ENCODE measurements around the gene MICALL2.
A peak's percentile ranks its signal among the peaks of the same experiment; 100 is the strongest.

MICALL2 gene

GRCh38 chr7:1442355-1443124 lies 16.7 kb downstream of the MICALL2 start:
- H3K4me3 Mint-ChIP-seq = no peak overlapping the region
- no peak for DNase-seq
- H3K27ac Mint-ChIP-seq = no peak overlapping the region
- H3K9me3 Mint-ChIP-seq = no peaks in the 10 kb centered on the region
- no peaks in the 10 kb centered on the region for H3K4me1 Mint-ChIP-seq (ENCODE audit: low read depth)
- H3K27me3 Mint-ChIP-seq = no peaks in the 10 kb centered on the region
- H3K36me3 Mint-ChIP-seq (ENCODE audit: low read depth) = no peaks in the 10 kb centered on the region

GRCh38 chr7:1441615-1442354 lies 17.5 kb downstream of the MICALL2 start:
- DNase-seq = no peak
- no peaks in the 10 kb centered on the region for H3K4me1 Mint-ChIP-seq (ENCODE audit: low read depth)
- no peak overlapping the region for H3K27ac Mint-ChIP-seq
- no peaks in the 10 kb centered on the region for H3K9me3 Mint-ChIP-seq
- H3K4me3 Mint-ChIP-seq = no peak overlapping the region
- H3K36me3 Mint-ChIP-seq (ENCODE audit: low read depth) = no peaks in the 10 kb centered on the region
- no peaks in the 10 kb centered on the region for H3K27me3 Mint-ChIP-seq

- Mint-ChIP-seq H3K4me3 (no peak overlapping the region), H3K36me3 (ENCODE audit: low read depth) (no peaks in the 10 kb centered on the region), H3K4me1 (ENCODE audit: low read depth) (no peaks in the 10 kb centered on the region), H3K9me3 (no peaks in the 10 kb centered on the region), H3K27ac (no peak overlapping the region), H3K27me3 (no peaks in the 10 kb centered on the region)
- no peak for DNase-seq
Observed at GRCh38 chr7:1440620-1441019, 18.6 kb downstream of the MICALL2 start.

- H3K27ac Mint-ChIP-seq = no peak overlapping the region
- H3K4me1 Mint-ChIP-seq (ENCODE audit: low read depth) = no peaks in the 10 kb centered on the region
- no peaks in the 10 kb centered on the region for H3K9me3 Mint-ChIP-seq
- H3K4me3 Mint-ChIP-seq = no peak overlapping the region
- DNase-seq = no peak
- H3K36me3 Mint-ChIP-seq (ENCODE audit: low read depth) = no peaks in the 10 kb centered on the region
- H3K27me3 Mint-ChIP-seq = no peaks in the 10 kb centered on the region
Observed at GRCh38 chr7:1439373-1440363, 19.6 kb downstream of the MICALL2 start.

- DNase-seq = no peak
- Mint-ChIP-seq H3K27ac (no peak overlapping the region), H3K4me3 (no peak overlapping the region), H3K36me3 (ENCODE audit: low read depth) (no peaks in the 10 kb centered on the region), H3K27me3 (no peaks in the 10 kb centered on the region), H3K9me3 (no peaks in the 10 kb centered on the region), H3K4me1 (ENCODE audit: low read depth) (no peaks in the 10 kb centered on the region)
Observed at GRCh38 chr7:1438821-1439220, 20.4 kb downstream of the MICALL2 start.

- Mint-ChIP-seq H3K36me3 (ENCODE audit: low read depth) (no peaks in the 10 kb centered on the region), H3K4me1 (ENCODE audit: low read depth) (no peaks in the 10 kb centered on the region), H3K9me3 (no peaks in the 10 kb centered on the region), H3K27me3 (no peaks in the 10 kb centered on the region), H3K27ac (no peak overlapping the region), H3K4me3 (no peak overlapping the region)
- DNase-seq = no peak
Observed at GRCh38 chr7:1438208-1438607, 21.1 kb downstream of the MICALL2 start.

GRCh38 chr7:1437155-1437880 lies 22.0 kb downstream of the MICALL2 start:
- no peak for DNase-seq
- no peaks in the 10 kb centered on the region for H3K9me3 Mint-ChIP-seq
- H3K27ac Mint-ChIP-seq = no peak overlapping the region
- no peak overlapping the region for H3K4me3 Mint-ChIP-seq
- no peaks in the 10 kb centered on the region for H3K36me3 Mint-ChIP-seq (ENCODE audit: low read depth)
- peaks cover 2% of the 10 kb centered on the region for H3K4me1 Mint-ChIP-seq (ENCODE audit: low read depth)
- peaks cover 5% of the 10 kb centered on the region for H3K27me3 Mint-ChIP-seq

- no peak for DNase-seq
- H3K4me1 Mint-ChIP-seq (ENCODE audit: low read depth) = peaks cover 2% of the 10 kb centered on the region
- no peaks in the 10 kb centered on the region for H3K36me3 Mint-ChIP-seq (ENCODE audit: low read depth)
- peaks cover 6% of the 10 kb centered on the region for H3K27me3 Mint-ChIP-seq
- no peaks in the 10 kb centered on the region for H3K9me3 Mint-ChIP-seq
- H3K4me3 Mint-ChIP-seq = no peak overlapping the region
- no peak overlapping the region for H3K27ac Mint-ChIP-seq
Observed at GRCh38 chr7:1436608-1437007, 22.7 kb downstream of the MICALL2 start.

GRCh38 chr7:1434891-1435670 lies 24.2 kb downstream of the MICALL2 start:
- Mint-ChIP-seq H3K27me3 (peaks cover 9% of the 10 kb centered on the region), H3K4me1 (ENCODE audit: low read depth) (peaks cover 2% of the 10 kb centered on the region), H3K4me3 (no peak overlapping the region), H3K36me3 (ENCODE audit: low read depth) (no peaks in the 10 kb centered on the region), H3K27ac (no peak overlapping the region), H3K9me3 (no peaks in the 10 kb centered on the region)
- no peak for DNase-seq

GRCh38 chr7:1434165-1434718 lies 25.0 kb downstream of the MICALL2 start:
- Mint-ChIP-seq H3K9me3 (no peaks in the 10 kb centered on the region), H3K27me3 (peaks cover 9% of the 10 kb centered on the region), H3K4me1 (ENCODE audit: low read depth) (peaks cover 2% of the 10 kb centered on the region), H3K36me3 (ENCODE audit: low read depth) (no peaks in the 10 kb centered on the region), H3K27ac (no peak overlapping the region), H3K4me3 (no peak overlapping the region)
- no peak for DNase-seq

- Mint-ChIP-seq H3K4me1 (ENCODE audit: low read depth) (peaks cover 2% of the 10 kb centered on the region), H3K36me3 (ENCODE audit: low read depth) (no peaks in the 10 kb centered on the region), H3K9me3 (no peaks in the 10 kb centered on the region), H3K27ac (no peak overlapping the region), H3K4me3 (no peak overlapping the region), H3K27me3 (peaks cover 9% of the 10 kb centered on the region)
- no peak for DNase-seq
Observed at GRCh38 chr7:1433128-1433920, 25.9 kb downstream of the MICALL2 start.

- peaks cover 2% of the 10 kb centered on the region for H3K4me1 Mint-ChIP-seq (ENCODE audit: low read depth)
- no peaks in the 10 kb centered on the region for H3K9me3 Mint-ChIP-seq
- H3K36me3 Mint-ChIP-seq (ENCODE audit: low read depth) = no peaks in the 10 kb centered on the region
- peaks cover 9% of the 10 kb centered on the region for H3K27me3 Mint-ChIP-seq
- no peak overlapping the region for H3K27ac Mint-ChIP-seq
- no peak overlapping the region for H3K4me3 Mint-ChIP-seq
- peak; percentile 90 for DNase-seq
Observed at GRCh38 chr7:1432411-1433082, 26.7 kb downstream of the MICALL2 start.

Measured in activated T-cell treated with anti-CD3 and anti-CD28 coated beads, Interleukin-2, amount 50 U/mL, for 24 hours (primary cell).